Measurements from ENCODE around the gene RABGGTA. TPM values are rescaled to one million over a fixed set of nuclear protein-coding genes. Genes with fewer than 3 reads are reported as not detected.

RABGGTA gene
- total and polyA plus RNA-seq, 9 of the 15 experiments (the other 6 are each of a cell fraction or from before 2014, with no cell fraction given): 4.5 to 24.2 (median 15.5) TPM

- TF ChIP-seq SIN3B (IDR thresholded peaks at IDR 0.05; ENCODE audit: low read depth) (no peak), MCM5 (IDR thresholded peaks at IDR 0.05; ENCODE audit: low read depth) (no peak), CXXC5 (CRISPR knock-in tag; IDR thresholded peaks at IDR 0.05) (no peak), EHMT2 (IDR thresholded peaks at IDR 0.05) (no peak), PPARD (CRISPR knock-in tag; IDR thresholded peaks at IDR 0.05) (no peak)
Observed at GRCh38 chr14:24271834-24272263, 452 bp upstream of the RABGGTA start (continued).

GRCh38 chr14:24270537-24271133 lies 762 bp downstream of the RABGGTA start:
- Histone ChIP-seq H3K4me3 (peak overlapping the region; percentile 94), H3K4me2 (ENCODE audit: insufficient read depth, low read length) (peak overlapping the region; percentile 92), H4K20me1 (replicated peaks; ENCODE audit: control insufficient read depth, insufficient read depth, low read length) (no peaks in the 10 kb centered on the region; the same call in 1 of the 2 replicates), H3K27ac (ENCODE audit: extremely low read depth, low read depth, low read length) (peak overlapping the region; percentile 99), H3K79me2 (ENCODE audit: control insufficient read depth, insufficient read depth, low read length) (peaks cover 9% of the 10 kb centered on the region; the same call in 1 of the 3 replicates), H3K4me1 (replicated peaks in 1 of 2; ENCODE audit: control insufficient read depth in 2 of 2, insufficient read depth in 2 of 2, low read length in 2 of 2) (peaks cover 25 to 26% of the 10 kb centered on the region in 2 experiments; a peak in 4 of 5 replicates), H3K9me1 (ENCODE audit: control insufficient read depth, insufficient read depth, low read length) (peaks cover 2% of the 10 kb centered on the region), H3K9me3 (replicated peaks; ENCODE audit: control insufficient read depth, insufficient read depth, low read depth, low read length) (no peaks in the 10 kb centered on the region), H3K9ac (ENCODE audit: insufficient read depth in 1 of 2, low read depth in 2 of 2, low read length in 2 of 2) (peak overlapping the region; percentile 95 to 99), H3K36me3 (ENCODE audit: control insufficient read depth, insufficient read depth, low read length) (no peaks in the 10 kb centered on the region; the same call in 2 of the 3 replicates), H3K27me3 (ENCODE audit: control insufficient read depth in 2 of 2, insufficient read depth in 2 of 2, low read length in 2 of 2) (no peaks in the 10 kb centered on the region), H2AFZ (ENCODE audit: low read depth, low read length) (peak overlapping the region; percentile 95)
- intact Hi-C loops (cut with micrococcal nuclease): loop anchor here (2.0 kb wide), 1 partner anchor 28 kb away; the partner anchor contains the start of gene TINF2
- ChIA-PET CTCF (ENCODE audit: low intra/inter-chr PET ratio) (interaction anchor here (0.6 to 1.0 kb wide), 2 partner anchors 27 to 28 kb away, joined by 3 to 6 read pairs; partner anchors contain the start of gene TINF2), POLR2A (interaction anchor here (0.6 to 2.1 kb wide), 7 partner anchors 9 to 166 kb away, joined by 3 to 11 read pairs (median 4); partner anchors contain the start of genes CIDEB, FITM1 and TINF2)
- in situ Hi-C loops (cut with MboI): no loop called here
- no TSS peak for BruUV-seq (replicated peaks)
- 9% methylated on average over 13 of the region's 13 CpGs for WGBS (ENCODE audit: insufficient coverage, low coverage, missing lambda C conversion rate)
- ATAC-seq (peak; percentile 8), FAIRE-seq (no peak), DNase-seq (ENCODE audit: extremely low read depth in 1 of 4, low spot score in 3 of 4) (peak in 1 of 4 experiments; percentile 22)
- no peak for TF ChIP-seq STAT6 (CRISPR knock-in tag; IDR thresholded peaks at IDR 0.05)
- no peak for TF ChIP-seq HNRNPL (IDR thresholded peaks at IDR 0.05; ENCODE audit: low read depth, low read length)
- TF ChIP-seq SIN3A (IDR thresholded peaks at IDR 0.05; ENCODE audit: borderline replicate concordance in 2 of 2, control insufficient read depth in 1 of 2, low read depth in 2 of 2, low read length in 2 of 2): 0 out of 4 replicates have a peak, but pooled peaks of 1 of the 2 experiments have one; percentile 15
- TF ChIP-seq RBM25 (IDR thresholded peaks at IDR 0.05; ENCODE audit: low read depth, low read length, severe bottlenecking): peak; percentile 99
- no peak for TF ChIP-seq EZH2 (IDR thresholded peaks at IDR 0.05; ENCODE audit: borderline replicate concordance, low read depth, low read length)
- TF ChIP-seq CHD2 (IDR thresholded peaks at IDR 0.05; ENCODE audit: low read depth, low read length): no peak
- TF ChIP-seq CBX3 (IDR thresholded peaks at IDR 0.05; ENCODE audit: borderline replicate concordance in 1 of 2, low read length in 2 of 2): 0 out of 3 replicates have a peak, but pooled peaks of 1 of the 2 experiments have one; percentile 56
- TF ChIP-seq MCM5 (IDR thresholded peaks at IDR 0.05; ENCODE audit: low read depth): no peak
- TF ChIP-seq COPS2 (conservative IDR thresholded peaks at IDR 0.05): no peak
- peak; percentile 80 to 90 for TF ChIP-seq KDM1A (IDR thresholded peaks at IDR 0.05)
- TF ChIP-seq ZNF398 (CRISPR knock-in tag; IDR thresholded peaks at IDR 0.05): no peak

All from K562 (cell line).